OCI-LY7 (cell line): ENCODE data around the gene ZSCAN30. TPM values are rescaled to one million over a fixed set of nuclear protein-coding genes. Genes with fewer than 3 reads are reported as not detected.

Source experiments
- BruUV-seq: library from RNA; stranded (reverse); fragments of 400-500 nt; replicated peaks from 2 replicates; lab custom pipeline; 2021; lab: Mats Ljungman, UMichigan
- CTCF ChIA-PET: fragments of 300-600 bp; sonication (Branson Sonifier 250); formaldehyde crosslinking; loops from one replicate; lab custom pipeline; 2022; ENCODE audit warnings: antibody characterized with exemption; ENCODE audit not compliant: unreplicated experiment; lab: Charles Lee
- POLR2A ChIA-PET: fragments of 300-600 bp; sonication (Branson Sonifier 250); formaldehyde crosslinking; loops from one replicate; lab custom pipeline; 2022; ENCODE audit warnings: antibody characterized with exemption; lab: Charles Lee
- DNase-seq: peaks from one replicate; pipeline ENCODE4 v3.0.0-alpha.2; 2015; ENCODE audit warnings: low spot score
- H2AFZ ChIP-seq: fragments of 200-600 bp; sonication (generic), shearing (Covaris generic); 2 replicates; pipeline ENCODE4 v1.6.1; 2014; ENCODE audit warnings: mild to moderate bottlenecking, antibody characterized with exemption, low read length, moderate library complexity
- H3K27ac ChIP-seq: fragments of 200-600 bp; sonication (generic); 2 replicates; pipeline ENCODE4 v1.5.1; 2014; ENCODE audit warnings: mixed run types, low read depth, mild to moderate bottlenecking, moderate library complexity, low read length, inconsistent platforms; ENCODE audit not compliant: poor library complexity, severe bottlenecking
- H3K36me3 ChIP-seq: fragments of 200-600 bp; sonication (generic); 2 replicates; pipeline ENCODE4 v1.6.1; 2014; ENCODE audit warnings: mild to moderate bottlenecking, antibody characterized with exemption, low read length, moderate library complexity, mixed read lengths; ENCODE audit not compliant: insufficient read depth
- H3K4me1 ChIP-seq: fragments of 200-600 bp; sonication (generic); 2 replicates; pipeline ENCODE4 v1.5.1; 2014; ENCODE audit warnings: mild to moderate bottlenecking, low read length; ENCODE audit not compliant: insufficient read depth, poor library complexity, severe bottlenecking
- H3K4me2 ChIP-seq: fragments of 200-600 bp; sonication (generic); 2 replicates; pipeline ENCODE4 v1.6.1; 2014; ENCODE audit warnings: mild to moderate bottlenecking, low read length
- H3K4me3 ChIP-seq: fragments of 200-600 bp; sonication (generic); 2 replicates; pipeline ENCODE4 v1.5.1; 2014; ENCODE audit warnings: mild to moderate bottlenecking, low read depth, low read length; ENCODE audit not compliant: poor library complexity, severe bottlenecking
- H3K79me2 ChIP-seq: fragments of 200-600 bp; sonication (generic); 2 replicates; pipeline ENCODE4 v1.6.1; 2016; ENCODE audit warnings: low read depth, mild to moderate bottlenecking, low read length, moderate library complexity, mixed read lengths; ENCODE audit not compliant: insufficient read depth
- H3K9me2 ChIP-seq: fragments of 200-600 bp; sonication (generic); 2 replicates; pipeline ENCODE4 v1.6.1; 2016; ENCODE audit warnings: mild to moderate bottlenecking, low read length, mixed read lengths; ENCODE audit not compliant: insufficient read depth
- H3K9me3 ChIP-seq: fragments of 200-600 bp; sonication (generic); 2 replicates; pipeline ENCODE4 v1.6.1; 2014; ENCODE audit warnings: mild to moderate bottlenecking, mixed run types, low read length, mixed read lengths
- H4K20me1 ChIP-seq: fragments of 200-600 bp; sonication (generic); 2 replicates; pipeline ENCODE4 v1.6.1; 2014; ENCODE audit warnings: mild to moderate bottlenecking, antibody characterized with exemption, low read length, moderate library complexity, mixed read lengths; ENCODE audit not compliant: insufficient read depth
- EZH2phosphoT487 ChIP-seq: fragments of 200-600 bp; sonication (generic); IDR thresholded peaks from 2 replicates; pipeline ENCODE4 v1.6.1; 2018; ENCODE audit warnings: low read depth, borderline replicate concordance, mild to moderate bottlenecking, mixed run types, antibody characterized with exemption, low read length, moderate library complexity, mixed read lengths
- intact Hi-C: fragments of 100-400 bp; cut with micrococcal nuclease; formaldehyde crosslinking; loops from one replicate; pipeline ENCODE4 v1.10.0; 2022; ENCODE audit not compliant: unreplicated experiment
- total RNA-seq, 2 experiments: library from RNA; depleted of rRNA in 1 of 2; stranded (reverse); fragments of >200 nt in 1 of 2; shearing (Covaris generic) in 1 of 2; gene quantifications; 2 replicates each; pipeline ENCODE4 v1.2.3, GENCODE V29; 2014 to 2022
- TF ChIP-seq, protein P1 (sequence below): fragments of 200-600 bp; sonication (generic); conservative IDR thresholded peaks from 2 replicates; pipeline ENCODE4 v1.5.1; 2014; ENCODE audit warnings: mild to moderate bottlenecking, antibody characterized with exemption, low read length, moderate library complexity, mixed read lengths

ZSCAN30 gene
- total RNA-seq, 2 experiments from 2014 or later: 4.3 to 7.6 TPM

DNA sequence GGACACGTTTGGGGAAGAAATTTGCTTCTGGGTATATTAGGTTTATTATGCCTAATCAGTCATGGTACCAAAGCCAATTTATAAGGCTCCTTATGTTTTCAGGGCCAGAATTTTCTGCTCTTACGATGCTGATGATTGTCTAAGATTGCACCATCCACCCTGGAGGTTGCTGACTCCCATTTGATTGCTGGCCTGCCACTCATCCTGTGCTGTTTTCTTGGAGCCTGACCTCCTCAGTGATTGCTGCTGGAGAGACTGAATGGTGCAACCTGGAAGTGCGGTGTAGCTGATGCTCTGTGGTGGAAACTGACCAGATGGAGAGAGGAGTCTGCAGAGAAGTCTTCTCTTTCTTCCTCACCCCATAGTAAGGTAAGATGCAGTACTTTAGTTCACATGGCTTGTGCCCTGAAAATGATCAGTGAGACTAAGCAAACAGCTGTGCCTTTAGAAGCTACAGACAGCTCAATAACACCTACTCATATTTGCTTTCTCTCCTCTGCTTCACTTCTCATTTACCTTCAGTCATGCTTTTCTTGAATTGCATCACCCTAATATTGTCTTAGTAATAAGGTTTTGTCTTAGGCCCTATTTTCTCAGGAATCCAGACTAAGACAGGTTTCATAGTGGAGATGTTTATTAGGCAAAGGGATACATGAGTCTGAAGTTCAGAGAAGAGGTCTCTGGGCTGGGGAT, 36.8 kb upstream of the ZSCAN30 start:
- no peak for TF ChIP-seq EZH2phosphoT487
- TF ChIP-seq, protein P1, sequence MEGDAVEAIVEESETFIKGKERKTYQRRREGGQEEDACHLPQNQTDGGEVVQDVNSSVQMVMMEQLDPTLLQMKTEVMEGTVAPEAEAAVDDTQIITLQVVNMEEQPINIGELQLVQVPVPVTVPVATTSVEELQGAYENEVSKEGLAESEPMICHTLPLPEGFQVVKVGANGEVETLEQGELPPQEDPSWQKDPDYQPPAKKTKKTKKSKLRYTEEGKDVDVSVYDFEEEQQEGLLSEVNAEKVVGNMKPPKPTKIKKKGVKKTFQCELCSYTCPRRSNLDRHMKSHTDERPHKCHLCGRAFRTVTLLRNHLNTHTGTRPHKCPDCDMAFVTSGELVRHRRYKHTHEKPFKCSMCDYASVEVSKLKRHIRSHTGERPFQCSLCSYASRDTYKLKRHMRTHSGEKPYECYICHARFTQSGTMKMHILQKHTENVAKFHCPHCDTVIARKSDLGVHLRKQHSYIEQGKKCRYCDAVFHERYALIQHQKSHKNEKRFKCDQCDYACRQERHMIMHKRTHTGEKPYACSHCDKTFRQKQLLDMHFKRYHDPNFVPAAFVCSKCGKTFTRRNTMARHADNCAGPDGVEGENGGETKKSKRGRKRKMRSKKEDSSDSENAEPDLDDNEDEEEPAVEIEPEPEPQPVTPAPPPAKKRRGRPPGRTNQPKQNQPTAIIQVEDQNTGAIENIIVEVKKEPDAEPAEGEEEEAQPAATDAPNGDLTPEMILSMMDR: no peak
- H2AFZ ChIP-seq: no peak overlapping the region
- intact Hi-C loops: no loop called here
- no peak overlapping the region for H3K4me3 ChIP-seq
- DNase-seq: no peak
- BruUV-seq: no TSS peak
- H3K27ac ChIP-seq: no peak overlapping the region
- no peaks in the 10 kb centered on the region for H3K9me2 ChIP-seq
- ChIA-PET CTCF (no interaction called here), POLR2A (interaction anchor here (0.7 kb wide), 1 partner anchor 196 kb away, joined by 3 read pairs; no protein-coding TSS in a partner anchor)
- no peaks in the 10 kb centered on the region for H3K9me3 ChIP-seq
- no peaks in the 10 kb centered on the region for H4K20me1 ChIP-seq
- H3K4me2 ChIP-seq: no peak overlapping the region
- peaks cover 4% of the 10 kb centered on the region; the same call in 1 of the 2 replicates for H3K36me3 ChIP-seq
- no peaks in the 10 kb centered on the region for H3K4me1 ChIP-seq
- H3K79me2 ChIP-seq: no peaks in the 10 kb centered on the region

DNA sequence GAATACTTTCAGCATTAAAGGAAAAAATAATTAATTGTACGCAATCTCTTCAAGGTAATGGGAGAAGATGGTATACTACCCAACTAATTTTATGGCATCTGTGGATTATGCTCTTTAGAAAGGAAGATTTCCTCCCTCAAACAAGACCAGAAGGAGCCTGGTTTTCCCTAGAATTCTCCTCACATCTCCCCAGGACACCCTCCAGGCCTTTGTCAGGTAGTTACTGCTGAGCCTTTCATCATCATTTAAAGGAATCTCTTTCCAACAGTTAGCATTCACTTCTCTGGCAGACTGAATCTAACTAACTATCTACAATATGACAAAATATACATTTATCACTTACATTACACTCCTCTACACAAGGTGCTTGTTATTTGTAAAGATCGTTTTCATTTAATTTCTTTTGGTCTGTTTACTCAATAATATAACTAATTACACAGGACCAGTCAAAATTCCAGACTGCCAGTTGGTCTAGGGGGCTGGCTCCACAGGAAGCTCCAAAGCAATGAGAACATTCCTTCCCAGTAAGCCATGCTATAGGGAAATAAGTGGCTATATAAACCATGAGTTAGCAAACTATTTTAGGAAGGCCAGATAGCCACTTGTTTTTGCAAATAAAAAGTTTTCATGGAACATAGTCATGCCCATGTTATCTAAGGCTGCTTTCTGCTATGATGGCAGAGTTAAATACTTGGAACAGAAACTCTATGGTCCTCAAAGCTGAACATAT, 35.1 kb upstream of the ZSCAN30 start:
- no peaks in the 10 kb centered on the region for H3K79me2 ChIP-seq
- H3K4me2 ChIP-seq: no peak overlapping the region
- DNase-seq: no peak
- no peaks in the 10 kb centered on the region for H3K9me3 ChIP-seq
- intact Hi-C loops: no loop called here
- no peaks in the 10 kb centered on the region for H3K36me3 ChIP-seq
- no TSS peak for BruUV-seq
- no peaks in the 10 kb centered on the region for H3K9me2 ChIP-seq
- H3K27ac ChIP-seq: no peak overlapping the region
- ChIA-PET CTCF (no interaction called here), POLR2A (interaction anchor here (0.6 kb wide), 1 partner anchor 16 kb away, joined by 3 read pairs; no protein-coding TSS in a partner anchor)
- H3K4me1 ChIP-seq: no peaks in the 10 kb centered on the region
- H4K20me1 ChIP-seq: no peaks in the 10 kb centered on the region
- no peak overlapping the region for H3K4me3 ChIP-seq
- no peak overlapping the region for H2AFZ ChIP-seq
- TF ChIP-seq EZH2phosphoT487: no peak
- TF ChIP-seq, protein P1: no peak
